Measurements from ENCODE around the gene TPPP2.
A peak's percentile ranks its signal among the peaks of the same experiment; 100 is the strongest.

The TPPP2 gene

DNA sequence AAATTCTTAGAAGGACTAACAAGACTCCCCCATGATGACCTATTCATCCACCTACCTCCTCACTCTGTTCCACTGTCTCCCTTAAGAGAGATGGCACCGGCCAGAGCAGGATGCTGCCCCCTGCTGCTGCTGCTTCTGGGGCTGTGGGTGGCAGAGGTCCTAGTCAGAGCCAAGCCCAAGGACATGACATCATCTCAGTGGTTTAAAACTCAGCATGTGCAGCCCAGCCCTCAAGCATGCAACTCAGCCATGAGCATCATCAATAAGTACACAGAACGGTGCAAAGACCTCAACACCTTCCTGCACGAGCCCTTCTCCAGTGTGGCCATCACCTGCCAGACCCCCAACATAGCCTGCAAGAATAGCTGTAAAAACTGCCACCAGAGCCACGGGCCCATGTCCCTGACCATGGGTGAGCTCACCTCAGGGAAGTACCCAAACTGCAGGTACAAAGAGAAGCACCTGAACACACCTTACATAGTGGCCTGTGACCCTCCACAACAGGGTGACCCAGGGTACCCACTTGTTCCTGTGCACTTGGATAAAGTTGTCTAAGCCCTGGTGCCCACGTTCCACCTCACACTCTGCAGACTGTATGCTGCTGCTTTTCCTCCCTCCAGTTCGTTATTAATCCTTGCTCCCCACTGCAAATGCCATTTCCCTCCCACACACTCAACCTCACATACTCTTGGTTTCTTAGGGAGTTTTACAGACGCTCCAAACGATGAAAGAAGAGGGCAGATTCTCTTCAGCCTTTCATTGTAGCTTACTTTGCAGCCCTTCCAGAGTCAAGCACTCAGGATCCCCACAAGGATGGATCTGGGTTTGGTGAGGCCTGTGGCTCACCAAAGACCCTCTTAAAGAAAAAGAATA is 28.0 kb downstream of the TPPP2 start, which contains the start of gene RNASE8:
TSS of gene RNASE8 (plus strand) at position 20 of the 873 bp plus-strand sequence. CDS start at position 91, 71 bp downstream.
- no peak for DNase-seq (ENCODE audit: low spot score)

DNA sequence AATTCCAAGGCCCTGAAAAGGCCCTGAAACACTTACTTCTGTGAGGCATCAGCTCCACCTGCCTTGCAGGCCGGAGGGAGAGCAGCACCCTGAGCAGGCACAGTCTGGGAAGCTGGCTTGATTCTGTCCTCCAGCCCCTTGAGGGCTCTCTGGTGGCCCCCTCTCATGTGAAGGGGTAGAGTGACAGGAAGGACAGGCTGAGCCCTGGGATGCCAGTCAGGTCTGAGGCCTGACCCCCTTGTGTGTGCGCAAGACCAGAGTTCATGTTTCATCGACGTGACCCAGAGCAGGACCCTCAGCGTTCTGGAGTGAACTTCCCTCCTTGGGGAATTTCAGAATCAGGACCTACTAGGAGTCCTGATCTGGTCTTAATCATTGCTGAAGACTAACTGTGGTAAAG is 28.9 kb downstream of the TPPP2 start:
- no peak for DNase-seq (ENCODE audit: low spot score)

DNA sequence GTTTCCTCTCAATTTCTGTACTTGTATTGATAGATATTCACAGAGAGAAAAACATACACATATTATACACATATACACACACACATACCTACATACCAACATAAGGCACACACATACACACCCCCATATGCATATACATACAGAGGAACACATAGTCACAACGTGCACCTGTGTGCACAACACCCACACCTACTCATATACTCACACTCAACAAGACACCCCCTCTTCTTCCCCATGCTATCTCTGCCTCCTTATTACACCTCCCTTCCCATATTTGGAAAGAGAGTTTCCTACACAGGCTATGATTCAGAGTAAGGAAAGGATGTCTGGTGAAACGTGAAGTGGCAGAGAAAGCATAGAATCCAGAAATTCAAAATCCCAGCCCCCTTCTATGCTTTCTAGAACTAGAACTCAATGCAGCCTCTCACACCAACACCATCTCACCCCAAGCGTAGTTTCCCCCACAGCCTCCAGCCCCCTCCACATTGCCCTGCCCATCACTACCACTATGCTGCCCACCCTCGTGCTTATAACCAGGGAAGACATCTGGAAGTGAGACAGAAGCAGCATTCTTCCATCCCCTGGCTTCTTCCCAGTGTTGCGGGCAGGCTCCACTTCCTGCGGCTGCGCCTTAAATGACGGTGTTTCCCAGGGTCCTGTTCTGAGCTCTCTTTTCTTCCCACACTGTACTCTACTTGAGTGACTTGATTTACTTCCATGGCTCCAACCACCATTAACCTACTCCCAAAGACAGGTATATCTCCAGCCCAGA is 30.0 kb downstream of the TPPP2 start:
- DNase-seq (ENCODE audit: low spot score) = no peak

DNA sequence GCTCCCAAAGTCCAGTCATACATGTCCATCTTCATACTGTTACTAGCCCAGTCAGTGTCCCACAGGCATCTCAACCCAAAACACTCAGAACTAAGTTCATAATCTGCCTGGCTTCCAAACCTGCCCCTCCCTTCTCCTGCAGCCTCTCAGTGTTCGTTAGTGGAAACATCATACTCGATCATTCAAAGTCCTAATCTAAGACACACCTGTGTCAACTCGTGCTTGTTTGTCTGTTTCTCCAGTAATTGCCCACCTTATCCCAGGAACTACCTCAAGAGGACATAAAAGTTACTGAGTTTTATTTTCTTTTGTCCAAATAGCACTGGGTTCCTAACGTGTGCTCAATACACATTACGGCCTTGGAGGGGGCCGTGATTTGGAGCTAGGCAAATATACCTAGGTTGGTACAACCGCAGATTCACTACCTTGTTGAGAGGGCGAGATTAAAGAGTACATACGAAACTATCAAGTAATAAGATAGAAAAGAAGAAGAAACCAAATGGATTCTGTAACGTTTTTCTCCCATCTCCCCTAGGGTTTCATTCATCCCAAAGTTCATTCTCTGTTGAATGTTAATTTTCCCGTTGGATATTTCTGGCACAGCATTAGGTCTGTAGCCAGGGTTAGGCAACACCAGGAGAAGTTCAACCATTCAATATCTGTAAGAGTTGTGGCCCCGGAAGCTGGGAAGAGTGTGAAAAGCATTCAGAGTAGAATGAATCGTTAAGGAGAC is 30.8 kb downstream of the TPPP2 start:
- no peak for DNase-seq (ENCODE audit: low spot score)

DNA sequence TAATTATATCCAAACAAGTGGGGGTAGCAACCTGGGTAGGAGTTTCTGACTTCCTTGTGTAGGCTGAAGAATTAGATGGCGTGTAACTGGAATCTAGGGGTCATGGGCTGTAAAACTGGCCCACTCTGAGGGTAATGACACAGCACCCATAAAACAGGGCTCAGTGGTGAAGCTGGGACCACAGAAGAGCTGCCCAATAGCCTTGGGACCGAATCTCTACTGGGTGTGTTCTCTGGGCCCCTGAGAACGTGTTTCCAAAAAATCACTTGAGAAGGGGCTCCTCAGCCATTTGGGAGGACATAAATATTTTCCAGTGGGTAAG is 31.3 kb downstream of the TPPP2 start:
- no peak for DNase-seq (ENCODE audit: low spot score)

DNA sequence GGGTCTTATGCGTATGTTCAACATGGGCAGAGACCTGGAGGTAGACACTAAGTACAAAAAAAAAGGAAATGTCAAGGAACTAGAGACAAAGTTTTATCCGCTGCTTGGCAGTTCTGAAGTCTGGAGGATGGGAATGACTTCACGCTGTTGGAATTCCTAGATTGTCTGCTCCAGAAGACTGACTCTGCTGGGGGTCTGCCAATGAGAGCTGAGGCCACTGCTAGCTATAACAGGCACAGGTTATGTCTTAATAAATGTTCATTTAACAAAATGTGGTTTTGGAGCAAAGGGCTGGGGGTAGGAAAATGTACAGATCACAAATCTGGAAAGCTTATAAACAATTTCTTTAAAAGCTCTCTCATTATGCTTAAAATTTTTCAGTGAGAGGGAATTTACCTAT is 33.5 kb downstream of the TPPP2 start:
- DNase-seq (ENCODE audit: low spot score) = no peak

DNA sequence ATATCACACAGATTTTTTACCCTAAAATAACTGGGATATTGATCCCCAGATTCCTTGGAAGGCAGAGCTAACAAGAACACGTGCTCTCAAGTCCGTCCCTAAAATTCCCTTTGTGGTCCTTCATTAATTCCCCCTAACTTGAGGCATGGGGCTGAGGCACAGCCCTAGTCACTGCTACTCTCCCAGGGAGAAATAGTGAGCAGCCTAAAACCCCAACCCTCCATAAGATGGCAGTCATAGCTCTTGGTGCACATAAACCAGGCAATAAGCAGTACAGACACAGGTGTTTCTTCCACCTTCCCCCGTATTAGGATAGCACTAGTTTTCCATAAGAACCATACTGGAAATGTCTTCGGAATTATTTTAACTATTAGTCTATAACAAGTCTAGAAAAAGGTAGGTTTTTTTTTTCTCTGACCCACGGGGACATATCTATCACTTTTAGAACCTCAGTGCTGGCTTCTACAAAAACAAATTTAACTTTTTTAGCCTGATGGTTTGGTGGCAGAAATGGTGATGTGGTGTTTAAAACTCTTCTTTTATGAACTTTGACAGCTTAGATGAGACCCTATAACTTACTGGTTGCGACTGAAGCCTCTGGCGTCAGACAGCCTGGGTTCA is 37.0 kb downstream of the TPPP2 start:
- DNase-seq (ENCODE audit: low spot score) = no peak

DNA sequence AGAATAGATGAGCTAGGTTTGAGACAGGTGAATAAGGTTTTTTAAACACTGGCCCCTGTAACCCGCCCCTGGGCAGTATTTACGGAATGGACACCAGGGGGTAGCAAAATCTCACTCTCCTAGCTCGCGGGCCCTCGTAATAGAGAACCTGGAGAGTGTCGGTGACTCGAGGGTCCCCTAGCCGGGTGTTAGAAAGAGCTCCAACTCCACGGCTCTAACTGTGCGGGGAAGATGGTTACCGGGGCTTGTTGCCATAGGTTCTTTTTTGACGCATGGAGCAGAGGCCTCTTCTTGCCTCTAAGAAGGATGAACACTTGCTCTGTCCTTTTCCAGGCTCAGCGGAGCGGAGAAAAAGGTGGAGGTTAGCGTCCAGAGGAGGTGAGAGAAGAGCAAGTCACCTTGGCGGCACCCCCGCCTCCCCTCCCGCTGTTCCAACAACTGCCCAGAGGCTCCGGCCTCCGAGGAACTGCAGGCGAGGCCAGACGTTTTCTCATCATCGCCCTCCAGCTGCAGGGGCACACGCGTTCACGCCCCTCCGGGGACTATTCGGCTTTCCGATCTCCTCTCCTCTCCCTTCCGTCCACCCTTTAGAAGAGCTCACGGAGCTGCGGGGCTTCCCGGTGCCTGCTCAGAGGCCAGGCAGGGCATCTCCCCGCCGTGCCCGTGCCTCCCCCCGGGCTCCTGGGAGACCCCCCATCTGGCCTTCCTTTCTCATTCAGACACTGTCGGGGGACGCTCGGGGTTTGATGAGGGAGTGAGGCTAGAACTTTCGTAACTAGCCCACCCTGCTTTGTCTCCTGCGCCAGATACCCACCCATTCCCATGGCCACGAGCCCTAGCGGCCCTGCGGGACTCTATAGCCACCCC is 38.7 kb downstream of the TPPP2 start:
- DNase-seq (ENCODE audit: low spot score) = no peak

DNA sequence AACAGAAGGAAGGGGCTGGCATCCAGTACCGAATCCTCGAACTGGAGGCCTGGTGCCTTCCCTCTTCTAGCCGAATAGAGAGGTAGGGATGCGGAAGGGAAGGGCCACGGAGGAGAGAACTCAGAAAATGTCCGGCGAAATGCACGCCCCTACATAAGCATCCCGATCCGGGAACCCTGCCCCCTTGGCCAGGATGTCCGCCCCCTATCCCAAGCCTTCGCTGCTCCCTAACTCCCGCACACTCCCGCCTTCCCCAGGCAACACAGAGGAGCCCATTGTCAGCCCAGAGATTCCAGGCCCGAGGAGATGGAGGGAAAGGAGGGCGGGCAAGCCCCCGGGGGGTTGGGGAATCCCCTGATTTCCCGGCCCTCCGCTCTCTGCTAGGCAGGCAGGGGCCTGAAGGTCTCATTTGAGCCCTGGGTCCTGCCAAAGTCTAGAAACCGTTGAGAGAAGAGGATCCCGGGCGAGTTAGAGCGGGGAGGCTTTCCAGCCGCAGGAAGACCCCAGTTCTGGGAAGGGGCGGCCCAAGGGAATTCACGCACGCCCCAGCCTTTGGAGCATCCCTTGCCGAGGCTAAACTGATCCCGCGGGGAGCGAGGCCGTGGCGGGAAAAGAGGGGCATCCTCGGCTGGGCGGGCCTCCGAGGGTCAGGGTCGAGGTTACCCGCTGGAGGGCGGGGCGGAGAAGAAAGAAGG is 39.5 kb downstream of the TPPP2 start:
- peak; percentile 87 for DNase-seq (ENCODE audit: low spot score)

DNA sequence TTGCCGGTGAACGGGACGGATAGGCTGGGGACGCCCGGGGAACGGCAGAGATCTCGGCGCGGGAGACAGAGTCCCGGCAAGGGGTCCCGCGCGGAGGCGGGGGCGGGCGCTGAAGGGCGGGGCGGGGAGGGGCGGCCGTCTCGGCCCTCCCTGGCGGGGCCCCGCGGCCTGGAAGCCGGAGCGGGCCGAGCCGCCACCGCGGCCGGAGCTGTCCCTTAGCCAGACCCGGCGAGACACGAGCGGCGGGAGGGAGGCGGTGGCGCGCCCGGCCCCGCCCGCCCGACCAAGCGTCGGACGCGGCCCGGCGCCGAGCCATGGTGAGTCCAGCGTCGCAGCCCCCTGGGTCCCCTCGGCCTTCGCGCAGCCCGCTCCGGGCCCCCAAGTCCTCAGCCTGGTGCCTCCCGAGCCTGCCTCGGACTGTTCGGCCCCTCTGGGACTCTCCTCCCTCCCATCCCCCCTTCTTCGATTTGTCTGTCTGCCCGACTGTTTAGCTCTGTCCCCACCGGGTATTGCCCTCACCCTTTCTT is 40.1 kb downstream of the TPPP2 start, which contains the start of gene ARHGEF40:
TSS of gene ARHGEF40 (plus strand) at position 222 of the 527 bp plus-strand sequence. CDS start at position 315, 93 bp downstream.
- DNase-seq (ENCODE audit: low spot score) = peak; percentile 87

DNA sequence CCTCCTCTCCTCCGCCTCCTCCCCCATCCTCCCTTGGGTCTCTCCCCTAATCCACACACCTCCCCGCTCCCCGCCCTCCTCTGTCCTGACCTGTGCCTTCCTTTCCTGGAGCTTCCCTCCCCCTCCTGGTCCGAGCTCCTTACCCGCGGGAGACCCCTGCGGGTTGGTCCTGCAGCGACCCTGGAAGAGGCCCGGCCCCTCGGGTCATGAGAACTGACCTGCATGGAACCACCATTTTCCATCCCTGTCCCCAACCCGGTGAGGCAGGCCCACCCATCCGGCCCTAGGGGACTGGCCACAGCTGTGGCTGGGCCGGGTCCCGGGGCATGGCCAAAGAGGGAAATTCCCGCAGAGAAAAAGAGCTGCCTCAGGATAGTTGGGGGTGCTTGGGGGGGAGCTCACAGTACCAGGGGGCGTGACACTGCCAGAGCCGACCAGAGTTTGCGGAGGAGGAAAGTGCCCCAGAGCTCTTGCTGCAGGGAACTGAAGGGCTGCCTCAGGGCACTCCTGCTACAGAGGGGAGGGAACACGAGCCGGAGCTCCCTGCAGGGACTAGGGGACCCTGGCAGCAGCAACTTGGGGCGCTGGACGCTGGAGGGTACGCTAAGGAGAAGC is 40.7 kb downstream of the TPPP2 start:
- DNase-seq (ENCODE audit: low spot score) = no peak

DNA sequence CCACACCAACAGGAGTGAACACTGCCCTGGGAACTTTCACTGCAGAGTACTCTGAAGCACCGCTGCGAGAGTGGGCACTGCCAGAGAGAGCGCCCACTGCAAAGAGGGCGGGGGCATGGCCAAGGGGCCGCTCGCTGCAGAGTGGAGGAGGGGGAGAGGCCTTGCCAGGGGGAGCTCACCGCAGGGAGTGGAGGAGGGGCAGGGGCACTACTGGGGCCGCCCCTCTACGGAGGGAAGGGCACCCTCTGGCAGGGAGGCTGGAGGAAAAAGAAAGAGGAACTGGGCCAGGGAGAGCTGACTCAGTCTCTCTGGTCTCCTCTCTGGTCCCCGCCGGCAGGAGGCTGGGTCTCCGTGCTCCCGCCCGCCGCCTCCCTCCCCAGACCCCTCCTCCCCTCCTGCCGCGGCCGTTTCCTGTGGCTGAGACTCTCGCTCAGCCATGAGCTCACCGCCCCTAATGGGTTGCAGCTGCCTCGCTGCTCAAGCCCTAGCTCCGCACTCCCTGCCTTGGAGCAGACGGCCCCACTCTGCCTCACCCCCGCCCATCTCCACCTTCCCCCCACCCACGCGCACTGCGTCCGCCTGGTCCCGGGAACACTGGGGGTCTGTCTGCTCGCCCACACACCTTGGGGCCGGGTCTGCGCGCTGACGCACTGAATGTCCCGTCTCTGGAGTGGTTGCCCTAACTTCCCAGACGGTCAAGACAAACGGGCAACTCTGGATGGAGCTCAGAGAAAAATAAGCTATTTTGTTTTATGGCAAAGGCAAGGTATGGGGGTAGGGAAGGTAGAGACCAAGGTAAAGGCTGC is 41.4 kb downstream of the TPPP2 start:
- DNase-seq (ENCODE audit: low spot score) = peak; percentile 96

DNA sequence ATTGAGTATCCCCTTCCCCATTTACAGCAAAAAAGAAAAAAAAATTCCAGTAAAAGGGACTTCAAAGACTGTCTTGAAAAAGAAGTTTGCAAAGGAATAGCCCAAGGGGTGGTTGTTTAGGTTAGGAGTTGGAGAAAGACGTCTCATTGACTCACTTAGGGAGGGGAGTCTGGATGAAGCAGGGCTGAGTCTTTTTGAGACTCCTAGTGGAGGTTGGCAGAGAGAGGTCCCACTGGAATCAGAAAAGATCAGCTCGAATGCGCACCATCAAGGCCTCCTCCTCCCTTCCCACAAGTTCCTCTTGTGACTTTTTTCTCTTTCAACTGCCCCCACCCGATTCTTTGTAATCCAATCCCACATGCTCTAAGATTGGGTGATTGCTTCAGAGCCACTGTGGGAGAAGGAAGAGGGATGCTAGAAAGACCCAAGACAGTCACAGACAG is 42.0 kb downstream of the TPPP2 start:
- DNase-seq (ENCODE audit: low spot score) = no peak

DNA sequence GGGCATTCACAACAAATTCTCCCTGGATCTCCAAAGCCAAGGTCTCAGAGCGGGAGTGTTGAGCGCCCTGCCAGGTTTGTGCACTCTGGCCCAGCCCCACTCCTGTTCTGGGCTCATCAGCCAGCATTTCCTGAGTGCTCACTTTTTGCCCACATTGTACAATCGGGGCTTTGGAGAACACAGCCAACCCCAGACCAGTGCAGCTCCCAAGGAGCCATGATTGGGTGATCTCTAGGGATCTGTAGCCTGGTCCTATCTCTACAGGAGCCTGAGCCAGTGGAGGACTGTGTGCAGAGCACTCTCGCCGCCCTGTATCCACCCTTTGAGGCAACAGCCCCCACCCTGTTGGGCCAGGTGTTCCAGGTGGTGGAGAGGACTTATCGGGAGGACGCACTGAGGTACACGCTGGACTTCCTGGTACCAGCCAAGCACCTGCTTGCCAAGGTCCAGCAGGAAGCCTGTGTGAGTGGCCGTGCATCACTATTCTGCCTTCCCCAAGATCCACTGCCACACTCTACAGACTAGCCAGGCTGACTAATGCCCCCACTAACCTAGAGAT is 42.8 kb downstream of the TPPP2 start:
- no peak for DNase-seq (ENCODE audit: low spot score)

DNA sequence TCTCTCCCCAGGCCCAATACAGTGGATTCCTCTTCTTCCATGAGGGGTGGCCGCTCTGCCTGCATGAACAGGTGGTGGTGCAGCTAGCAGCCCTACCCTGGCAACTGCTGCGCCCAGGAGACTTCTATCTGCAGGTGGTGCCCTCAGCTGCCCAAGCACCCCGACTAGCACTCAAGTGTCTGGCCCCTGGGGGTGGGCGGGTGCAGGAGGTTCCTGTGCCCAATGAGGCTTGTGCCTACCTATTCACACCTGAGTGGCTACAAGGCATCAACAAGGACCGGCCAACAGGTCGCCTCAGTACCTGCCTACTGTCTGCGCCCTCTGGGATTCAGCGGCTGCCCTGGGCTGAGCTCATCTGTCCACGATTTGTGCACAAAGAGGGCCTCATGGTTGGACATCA is 43.9 kb downstream of the TPPP2 start:
- no peak for DNase-seq (ENCODE audit: low spot score)

DNA sequence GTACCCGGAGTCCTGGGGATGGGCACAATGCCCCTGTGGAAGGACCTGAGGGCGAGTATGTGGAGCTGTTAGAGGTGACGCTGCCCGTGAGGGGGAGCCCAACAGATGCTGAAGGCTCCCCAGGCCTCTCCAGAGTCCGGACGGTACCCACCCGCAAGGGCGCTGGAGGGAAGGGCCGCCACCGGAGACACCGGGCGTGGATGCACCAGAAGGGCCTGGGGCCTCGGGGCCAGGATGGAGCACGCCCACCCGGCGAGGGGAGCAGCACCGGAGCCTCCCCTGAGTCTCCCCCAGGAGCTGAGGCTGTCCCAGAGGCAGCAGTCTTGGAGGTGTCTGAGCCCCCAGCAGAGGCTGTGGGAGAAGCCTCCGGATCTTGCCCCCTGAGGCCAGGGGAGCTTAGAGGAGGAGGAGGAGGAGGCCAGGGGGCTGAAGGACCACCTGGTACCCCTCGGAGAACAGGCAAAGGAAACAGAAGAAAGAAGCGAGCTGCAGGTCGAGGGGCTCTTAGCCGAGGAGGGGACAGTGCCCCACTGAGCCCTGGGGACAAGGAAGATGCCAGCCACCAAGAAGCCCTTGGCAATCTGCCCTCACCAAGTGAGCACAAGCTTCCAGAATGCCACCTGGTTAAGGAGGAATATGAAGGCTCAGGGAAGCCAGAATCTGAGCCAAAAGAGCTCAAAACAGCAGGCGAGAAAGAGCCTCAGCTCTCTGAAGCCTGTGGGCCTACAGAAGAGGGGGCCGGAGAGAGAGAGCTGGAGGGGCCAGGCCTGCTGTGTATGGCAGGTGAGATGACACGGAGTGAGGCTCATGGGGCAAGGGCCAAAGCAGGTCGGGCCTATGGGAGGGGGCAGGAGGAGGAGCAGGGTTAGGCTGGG is 44.6 kb downstream of the TPPP2 start:
- no peak for DNase-seq (ENCODE audit: low spot score)

DNA sequence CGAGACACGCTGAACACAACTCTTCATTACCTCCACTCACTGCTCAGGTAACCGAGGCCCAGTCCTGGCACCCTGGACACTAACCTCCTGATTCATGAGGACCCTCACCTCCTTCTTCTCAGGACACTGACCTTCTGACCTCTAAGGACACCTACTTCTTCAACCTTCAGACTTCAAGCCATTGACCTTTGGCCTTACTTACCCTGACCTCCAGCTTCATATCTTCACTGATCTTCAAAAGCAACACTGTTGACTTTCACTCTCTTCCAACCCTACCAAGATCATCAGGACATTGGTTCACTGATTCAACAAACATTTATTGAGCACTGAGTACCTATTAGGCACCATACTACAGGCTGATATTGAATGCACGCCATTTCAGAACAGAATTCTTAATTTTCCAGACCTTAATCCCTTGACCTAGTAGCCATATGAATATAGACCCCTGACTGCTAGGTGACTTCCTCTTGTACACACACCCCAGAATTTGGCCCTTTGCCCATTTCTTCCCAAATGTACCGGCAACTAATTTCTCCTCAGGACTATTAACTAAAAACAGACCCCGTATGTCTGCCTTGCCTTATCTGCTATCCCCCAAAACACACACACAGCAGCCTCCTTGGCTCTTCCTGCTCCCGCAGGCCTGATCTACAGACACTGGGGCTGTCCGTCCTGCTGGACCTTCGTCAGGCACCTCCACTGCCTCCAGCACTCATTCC is 45.9 kb downstream of the TPPP2 start:
- no peak for DNase-seq (ENCODE audit: low spot score)
